ENCODE results near the gene SMURF2.

GRCh38 chr17:64651889-64652288 is 10.2 kb downstream of the SMURF2 start:
- TF ChIP-seq CTCF (IDR thresholded peaks at IDR 0.05; ENCODE audit: insufficient read depth, low read depth, low read length) (no peak), EZH2 (IDR thresholded peaks at IDR 0.05; ENCODE audit: insufficient read depth, low read length) (no peak)

Measured in astrocyte (in vitro differentiated cells and primary cell).